Effector CD8-positive, alpha-beta T cell (primary cell): ENCODE data around the gene TSPAN16.
"Not testable (repeated sequence)": the region's sequence is repeated elsewhere in the genome, so short reads cannot be mapped to it uniquely, and the experiment has no call there.

Experiments used
- DNase-seq: peaks from one replicate; lab custom pipeline; 2025; lab: John Stamatoyannopoulos, UW

The TSPAN16 gene

GRCh38 chr19:11345122-11345803 lies 49.3 kb downstream of the TSPAN16 start:
- DNase-seq, result no peak

GRCh38 chr19:11346104-11346940 lies 50.4 kb downstream of the TSPAN16 start, which contains the start of the genes CCDC159 and TMEM205:
TSS of gene CCDC159 (plus strand) at chr19:11346519. CDS start at chr19:11346607, 88 bp downstream.
TSS of gene TMEM205 (minus strand) at chr19:11346268. CDS start at chr19:11345619, 649 bp downstream.
- DNase-seq, result peak; percentile 97

- no peak for DNase-seq
Measured at GRCh38 chr19:11347546-11348039, 51.6 kb downstream of the TSPAN16 start.

- DNase-seq, result no peak
Measured at GRCh38 chr19:11349171-11349570, 53.2 kb downstream of the TSPAN16 start.

- not testable (repeated sequence) for DNase-seq
Measured at GRCh38 chr19:11354102-11354501, 58.1 kb downstream of the TSPAN16 start.

- DNase-seq, result peak; percentile 75
Measured at GRCh38 chr19:11355160-11356073, 59.5 kb downstream of the TSPAN16 start, which contains the start of gene PLPPR2. TSS of gene PLPPR2 (plus strand) at chr19:11355432. CDS start at chr19:11357674, 2,242 bp downstream.

- DNase-seq, result no peak
Measured at GRCh38 chr19:11356074-11356397, 60.1 kb downstream of the TSPAN16 start.

- DNase-seq, result no peak
Measured at GRCh38 chr19:11356676-11357550, 61.0 kb downstream of the TSPAN16 start.

GRCh38 chr19:11359421-11359820 lies 63.5 kb downstream of the TSPAN16 start:
- DNase-seq, result no peak

- DNase-seq, result no peak
Measured at GRCh38 chr19:11361037-11361770, 65.2 kb downstream of the TSPAN16 start.

- DNase-seq, result no peak
Measured at GRCh38 chr19:11361771-11362731, 66.1 kb downstream of the TSPAN16 start.

GRCh38 chr19:11363881-11364280 lies 67.9 kb downstream of the TSPAN16 start:
- DNase-seq, result no peak

- DNase-seq, result no peak
Measured at GRCh38 chr19:11364296-11364904, 68.4 kb downstream of the TSPAN16 start.

- no peak for DNase-seq
Measured at GRCh38 chr19:11364935-11365334, 69.0 kb downstream of the TSPAN16 start.
